ENCODE data around the gene ABITRAM. TPM values are rescaled to one million over a fixed set of nuclear protein-coding genes. Genes with fewer than 3 reads are reported as not detected.
"Not testable (repeated sequence)": the region's sequence is repeated elsewhere in the genome, so short reads cannot be mapped to it uniquely, and the experiment has no call there.

The ABITRAM gene, protein sequence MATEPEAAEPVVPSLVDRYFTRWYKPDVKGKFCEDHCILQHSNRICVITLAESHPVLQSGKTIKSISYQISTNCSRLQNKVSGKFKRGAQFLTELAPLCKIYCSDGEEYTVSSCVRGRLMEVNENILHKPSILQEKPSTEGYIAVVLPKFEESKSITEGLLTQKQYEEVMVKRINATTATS
- total RNA-seq = 1.1 TPM

DNA sequence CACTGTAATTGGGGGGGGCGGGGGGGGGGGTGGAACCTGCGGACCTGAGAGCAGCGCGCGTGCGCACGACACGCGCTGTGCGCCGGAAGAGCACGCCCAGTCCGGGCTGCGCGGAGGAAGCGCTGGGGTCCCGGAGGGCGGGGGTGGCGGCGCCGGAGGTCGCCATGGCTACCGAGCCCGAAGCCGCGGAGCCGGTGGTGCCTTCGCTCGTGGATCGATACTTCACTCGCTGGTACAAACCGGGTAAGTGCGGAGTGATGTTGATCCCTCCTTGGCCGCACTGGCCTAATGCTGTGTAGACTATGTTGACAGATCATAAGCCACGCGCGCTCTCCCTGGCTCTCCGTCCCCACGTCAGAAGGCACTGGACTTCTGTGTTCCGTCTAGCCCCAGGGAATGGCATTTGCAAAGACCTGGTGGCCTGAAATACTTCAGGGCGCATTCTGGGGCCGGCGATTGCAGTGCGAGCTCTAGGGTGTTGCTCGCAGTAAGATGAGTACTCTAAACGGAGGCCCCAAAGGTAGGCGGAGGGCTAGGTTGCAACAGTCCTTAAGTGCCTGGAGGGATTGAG lies at the start of gene ABITRAM:
Gene ABITRAM, plus strand, starts transcription at position 78 of the 571 bp plus-strand sequence. Its CDS starts 87 bp downstream, at position 165.
- peak; percentile 10 to 82 for DNase-seq (ENCODE audit: low spot score in 2 of 2)
- Histone ChIP-seq H3K4me1 (peaks cover 0 to 14% of the 10 kb centered on the region in 2 donors), H3K4me3 (peak within 1 kb of the TSS; percentile 80 to 89), H3K36me3 (peaks cover 1 to 2% of the 10 kb centered on the region in 2 donors), H3K27me3 (no peaks in the 10 kb centered on the region), H3K27ac (peak within 1 kb of the TSS; percentile 89 to 91), H3K9me3 (no peaks in the 10 kb centered on the region)
- intact Hi-C loops (cut with DNase I) = loop anchor here (1.0 to 10.0 kb wide), 4 partner anchors 79 to 390 kb away; partner anchors contain the start of genes CTNNAL1 and EPB41L4B
- TF ChIP-seq, protein P1, sequence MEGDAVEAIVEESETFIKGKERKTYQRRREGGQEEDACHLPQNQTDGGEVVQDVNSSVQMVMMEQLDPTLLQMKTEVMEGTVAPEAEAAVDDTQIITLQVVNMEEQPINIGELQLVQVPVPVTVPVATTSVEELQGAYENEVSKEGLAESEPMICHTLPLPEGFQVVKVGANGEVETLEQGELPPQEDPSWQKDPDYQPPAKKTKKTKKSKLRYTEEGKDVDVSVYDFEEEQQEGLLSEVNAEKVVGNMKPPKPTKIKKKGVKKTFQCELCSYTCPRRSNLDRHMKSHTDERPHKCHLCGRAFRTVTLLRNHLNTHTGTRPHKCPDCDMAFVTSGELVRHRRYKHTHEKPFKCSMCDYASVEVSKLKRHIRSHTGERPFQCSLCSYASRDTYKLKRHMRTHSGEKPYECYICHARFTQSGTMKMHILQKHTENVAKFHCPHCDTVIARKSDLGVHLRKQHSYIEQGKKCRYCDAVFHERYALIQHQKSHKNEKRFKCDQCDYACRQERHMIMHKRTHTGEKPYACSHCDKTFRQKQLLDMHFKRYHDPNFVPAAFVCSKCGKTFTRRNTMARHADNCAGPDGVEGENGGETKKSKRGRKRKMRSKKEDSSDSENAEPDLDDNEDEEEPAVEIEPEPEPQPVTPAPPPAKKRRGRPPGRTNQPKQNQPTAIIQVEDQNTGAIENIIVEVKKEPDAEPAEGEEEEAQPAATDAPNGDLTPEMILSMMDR (IDR thresholded peaks at IDR 0.05) = no peak

DNA sequence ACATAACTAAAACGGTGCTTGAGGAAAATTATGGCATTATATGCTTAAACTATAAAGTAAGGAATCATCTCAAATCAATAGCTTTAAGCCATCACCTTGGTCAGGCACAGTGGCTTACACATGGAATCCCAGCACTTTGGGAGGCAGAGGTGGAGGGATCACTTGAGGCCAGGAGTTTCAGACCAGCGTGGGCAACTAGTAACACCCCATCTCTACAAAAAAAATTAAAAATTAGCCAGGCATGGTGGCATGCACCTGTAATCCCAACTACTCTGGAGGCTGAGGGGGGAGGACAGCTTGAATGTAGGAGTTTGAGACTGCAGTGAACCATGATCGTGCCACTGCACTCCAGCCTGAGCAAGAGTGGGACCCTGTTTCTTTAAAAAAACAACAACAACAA lies 49.5 kb upstream of the ABITRAM start:
- Histone ChIP-seq H3K4me1 (no peaks in the 10 kb centered on the region), H3K27ac (no peak overlapping the region), H3K27me3 (no peaks in the 10 kb centered on the region), H3K4me3 (no peak overlapping the region), H3K9me3 (no peaks in the 10 kb centered on the region), H3K36me3 (peaks cover 15 to 52% of the 10 kb centered on the region in 2 donors)
- TF ChIP-seq, protein P1 (IDR thresholded peaks at IDR 0.05) = no peak
- intact Hi-C loops (cut with DNase I) = no loop called here
- DNase-seq (ENCODE audit: low spot score in 2 of 2) = no peak

DNA sequence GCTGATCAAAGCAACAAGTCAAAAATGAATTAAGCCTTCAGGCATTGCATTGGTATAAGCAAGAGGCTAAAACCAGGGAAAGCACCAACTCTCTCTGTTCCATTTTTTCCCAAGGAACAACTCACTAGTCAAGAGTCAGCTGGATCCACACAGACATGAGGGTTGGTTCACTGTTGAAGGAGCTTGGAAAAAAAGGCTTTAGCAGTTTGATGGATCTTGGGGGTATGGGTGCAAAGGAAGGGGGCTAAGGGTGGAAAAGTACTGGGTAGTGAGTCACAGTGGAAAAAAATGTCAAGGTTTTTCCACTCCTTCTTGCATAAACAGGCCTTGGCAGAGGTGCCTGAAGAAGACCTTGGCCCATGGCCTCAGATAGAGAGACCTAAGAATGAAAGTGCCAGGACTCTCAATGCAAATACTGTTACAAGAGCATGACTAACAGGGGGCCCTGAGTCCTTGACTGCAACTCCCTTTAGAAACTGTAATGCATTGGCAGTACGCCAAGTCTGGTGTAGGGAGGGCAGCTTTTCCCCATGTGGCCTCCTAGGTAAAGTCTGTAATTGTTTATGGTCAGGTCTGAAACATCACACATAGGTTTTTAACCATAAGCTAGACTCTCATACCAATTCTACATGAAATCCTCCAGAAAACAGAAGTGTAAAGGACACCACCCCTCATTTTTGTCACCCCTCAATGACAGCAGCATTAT lies 48.4 kb upstream of the ABITRAM start:
- intact Hi-C loops (cut with DNase I) = no loop called here
- TF ChIP-seq, protein P1 (IDR thresholded peaks at IDR 0.05) = no peak
- H3K36me3 ChIP-seq = peaks cover 14 to 51% of the 10 kb centered on the region in 2 donors

DNA sequence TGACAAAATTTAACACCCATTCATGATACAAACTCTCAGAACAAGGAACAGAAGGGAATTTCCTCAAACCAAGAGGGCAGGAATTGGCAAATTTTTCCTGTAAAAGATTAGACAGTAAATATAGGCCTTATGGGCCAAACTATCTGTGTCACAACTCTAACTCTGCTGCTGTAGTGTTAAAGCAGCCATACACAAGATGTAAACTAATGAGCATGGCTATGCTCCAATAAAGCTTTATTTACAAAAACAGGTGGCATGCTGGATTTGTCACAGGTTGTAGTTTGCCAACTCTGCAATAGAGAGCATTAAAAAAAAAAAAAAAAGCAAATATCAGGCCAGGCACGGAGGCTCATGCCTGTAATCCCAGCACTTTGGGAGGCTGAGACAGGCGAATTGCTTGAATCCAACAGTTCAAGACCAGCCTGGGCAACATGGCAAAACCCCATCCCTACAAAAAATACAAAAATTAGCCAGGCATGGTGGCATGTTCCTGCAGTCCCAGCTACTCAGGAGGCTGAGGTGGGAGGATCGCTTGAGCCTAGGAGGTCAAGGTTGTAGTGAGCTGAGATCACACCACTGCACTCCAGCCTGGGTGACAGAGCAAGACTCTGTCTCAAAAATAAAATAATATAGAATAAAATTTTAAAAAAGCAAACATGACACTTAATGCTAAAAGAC lies 47.5 kb upstream of the ABITRAM start:
- DNase-seq (ENCODE audit: low spot score in 2 of 2); H3K4me3 ChIP-seq; H3K27me3 ChIP-seq; H3K4me1 ChIP-seq; H3K9me3 ChIP-seq; intact Hi-C loops (cut with DNase I); H3K27ac ChIP-seq: not testable (repeated sequence)
- H3K36me3 ChIP-seq = peaks cover 23 to 56% of the 10 kb centered on the region in 2 donors

More for the DNA sequence above, 48.4 kb upstream of the ABITRAM start:
- H3K4me3 ChIP-seq = no peak overlapping the region
- no peak for DNase-seq (ENCODE audit: low spot score in 2 of 2)
- H3K27me3 ChIP-seq = no peaks in the 10 kb centered on the region
- H3K27ac ChIP-seq = no peak overlapping the region
- H3K4me1 ChIP-seq = no peaks in the 10 kb centered on the region
- no peaks in the 10 kb centered on the region for H3K9me3 ChIP-seq

DNA sequence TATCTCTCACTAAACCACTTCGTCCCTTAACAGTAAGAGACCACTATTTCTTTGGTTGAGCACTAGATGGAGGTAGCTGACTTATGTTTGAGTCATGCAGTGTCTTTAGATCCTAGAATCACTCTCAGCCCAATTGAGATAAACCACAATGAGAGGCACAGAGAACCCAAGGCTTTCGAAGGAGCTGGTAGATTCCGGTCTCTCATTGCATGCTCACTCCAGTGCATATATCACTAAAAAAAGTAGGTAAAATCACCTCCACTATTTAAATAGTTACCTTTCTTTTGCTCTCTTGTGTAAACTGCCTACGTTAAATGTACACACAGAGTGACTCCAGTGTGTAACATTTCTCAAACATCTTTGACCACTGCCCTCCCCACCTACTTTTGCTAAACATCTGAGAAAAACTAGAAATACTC lies 44.5 kb upstream of the ABITRAM start:
- intact Hi-C loops (cut with DNase I) = no loop called here
- no peak overlapping the region for H3K4me3 ChIP-seq
- no peak for DNase-seq (ENCODE audit: low spot score in 2 of 2)
- no peaks in the 10 kb centered on the region for H3K27me3 ChIP-seq
- TF ChIP-seq, protein P1 (IDR thresholded peaks at IDR 0.05) = peak in 1 of 3 experiments; percentile 18
- H3K27ac ChIP-seq = no peak overlapping the region
- H3K36me3 ChIP-seq = peaks cover 44 to 72% of the 10 kb centered on the region in 2 donors
- H3K9me3 ChIP-seq = no peaks in the 10 kb centered on the region
- no peaks in the 10 kb centered on the region for H3K4me1 ChIP-seq
